ENCODE measurements around the gene HERC4.

DNA sequence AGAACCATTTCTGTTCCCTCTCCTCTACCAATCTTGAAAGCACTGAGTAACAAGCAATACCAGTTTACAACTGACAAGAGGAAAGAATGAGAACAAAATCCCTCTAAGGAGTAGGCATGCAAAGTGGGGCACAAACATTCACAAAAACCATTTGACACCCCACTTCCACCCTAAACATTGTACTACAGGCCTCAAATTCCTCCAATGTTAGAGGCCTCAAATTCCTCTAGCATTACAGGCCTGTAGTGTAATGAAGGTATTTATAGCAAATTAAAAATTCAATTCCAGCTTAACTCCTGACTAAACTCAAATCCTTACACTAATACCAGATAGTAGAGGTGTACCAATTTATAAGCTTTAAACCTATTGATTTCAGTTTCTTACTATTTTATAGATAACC is 105.2 kb downstream of the HERC4 start:
- TF ChIP-seq, protein P1, sequence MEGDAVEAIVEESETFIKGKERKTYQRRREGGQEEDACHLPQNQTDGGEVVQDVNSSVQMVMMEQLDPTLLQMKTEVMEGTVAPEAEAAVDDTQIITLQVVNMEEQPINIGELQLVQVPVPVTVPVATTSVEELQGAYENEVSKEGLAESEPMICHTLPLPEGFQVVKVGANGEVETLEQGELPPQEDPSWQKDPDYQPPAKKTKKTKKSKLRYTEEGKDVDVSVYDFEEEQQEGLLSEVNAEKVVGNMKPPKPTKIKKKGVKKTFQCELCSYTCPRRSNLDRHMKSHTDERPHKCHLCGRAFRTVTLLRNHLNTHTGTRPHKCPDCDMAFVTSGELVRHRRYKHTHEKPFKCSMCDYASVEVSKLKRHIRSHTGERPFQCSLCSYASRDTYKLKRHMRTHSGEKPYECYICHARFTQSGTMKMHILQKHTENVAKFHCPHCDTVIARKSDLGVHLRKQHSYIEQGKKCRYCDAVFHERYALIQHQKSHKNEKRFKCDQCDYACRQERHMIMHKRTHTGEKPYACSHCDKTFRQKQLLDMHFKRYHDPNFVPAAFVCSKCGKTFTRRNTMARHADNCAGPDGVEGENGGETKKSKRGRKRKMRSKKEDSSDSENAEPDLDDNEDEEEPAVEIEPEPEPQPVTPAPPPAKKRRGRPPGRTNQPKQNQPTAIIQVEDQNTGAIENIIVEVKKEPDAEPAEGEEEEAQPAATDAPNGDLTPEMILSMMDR (IDR thresholded peaks at IDR 0.05; ENCODE audit: low read length): no peak
- TF ChIP-seq EZH2 (IDR thresholded peaks at IDR 0.05; ENCODE audit: borderline replicate concordance, low read length): no peak
